ENCODE measurements around the gene KLK13. TPM values are rescaled to one million over a fixed set of nuclear protein-coding genes. Genes with fewer than 3 reads are reported as not detected.

KLK13 gene
- total and polyA plus RNA-seq, 2 of the 13 experiments (the other 11 are each of a cell fraction or from before 2014, with no cell fraction given): 0.09 TPM; not detected in 1

GRCh38 chr19:51084505-51084904, 19.6 kb upstream of the KLK13 start (continued):
- TF ChIP-seq, protein P1, sequence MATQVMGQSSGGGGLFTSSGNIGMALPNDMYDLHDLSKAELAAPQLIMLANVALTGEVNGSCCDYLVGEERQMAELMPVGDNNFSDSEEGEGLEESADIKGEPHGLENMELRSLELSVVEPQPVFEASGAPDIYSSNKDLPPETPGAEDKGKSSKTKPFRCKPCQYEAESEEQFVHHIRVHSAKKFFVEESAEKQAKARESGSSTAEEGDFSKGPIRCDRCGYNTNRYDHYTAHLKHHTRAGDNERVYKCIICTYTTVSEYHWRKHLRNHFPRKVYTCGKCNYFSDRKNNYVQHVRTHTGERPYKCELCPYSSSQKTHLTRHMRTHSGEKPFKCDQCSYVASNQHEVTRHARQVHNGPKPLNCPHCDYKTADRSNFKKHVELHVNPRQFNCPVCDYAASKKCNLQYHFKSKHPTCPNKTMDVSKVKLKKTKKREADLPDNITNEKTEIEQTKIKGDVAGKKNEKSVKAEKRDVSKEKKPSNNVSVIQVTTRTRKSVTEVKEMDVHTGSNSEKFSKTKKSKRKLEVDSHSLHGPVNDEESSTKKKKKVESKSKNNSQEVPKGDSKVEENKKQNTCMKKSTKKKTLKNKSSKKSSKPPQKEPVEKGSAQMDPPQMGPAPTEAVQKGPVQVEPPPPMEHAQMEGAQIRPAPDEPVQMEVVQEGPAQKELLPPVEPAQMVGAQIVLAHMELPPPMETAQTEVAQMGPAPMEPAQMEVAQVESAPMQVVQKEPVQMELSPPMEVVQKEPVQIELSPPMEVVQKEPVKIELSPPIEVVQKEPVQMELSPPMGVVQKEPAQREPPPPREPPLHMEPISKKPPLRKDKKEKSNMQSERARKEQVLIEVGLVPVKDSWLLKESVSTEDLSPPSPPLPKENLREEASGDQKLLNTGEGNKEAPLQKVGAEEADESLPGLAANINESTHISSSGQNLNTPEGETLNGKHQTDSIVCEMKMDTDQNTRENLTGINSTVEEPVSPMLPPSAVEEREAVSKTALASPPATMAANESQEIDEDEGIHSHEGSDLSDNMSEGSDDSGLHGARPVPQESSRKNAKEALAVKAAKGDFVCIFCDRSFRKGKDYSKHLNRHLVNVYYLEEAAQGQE (IDR thresholded peaks at IDR 0.05; ENCODE audit: borderline replicate concordance in 1 of 2, low read depth in 1 of 2, low read length in 2 of 2): no peak
- TF ChIP-seq, protein P2, sequence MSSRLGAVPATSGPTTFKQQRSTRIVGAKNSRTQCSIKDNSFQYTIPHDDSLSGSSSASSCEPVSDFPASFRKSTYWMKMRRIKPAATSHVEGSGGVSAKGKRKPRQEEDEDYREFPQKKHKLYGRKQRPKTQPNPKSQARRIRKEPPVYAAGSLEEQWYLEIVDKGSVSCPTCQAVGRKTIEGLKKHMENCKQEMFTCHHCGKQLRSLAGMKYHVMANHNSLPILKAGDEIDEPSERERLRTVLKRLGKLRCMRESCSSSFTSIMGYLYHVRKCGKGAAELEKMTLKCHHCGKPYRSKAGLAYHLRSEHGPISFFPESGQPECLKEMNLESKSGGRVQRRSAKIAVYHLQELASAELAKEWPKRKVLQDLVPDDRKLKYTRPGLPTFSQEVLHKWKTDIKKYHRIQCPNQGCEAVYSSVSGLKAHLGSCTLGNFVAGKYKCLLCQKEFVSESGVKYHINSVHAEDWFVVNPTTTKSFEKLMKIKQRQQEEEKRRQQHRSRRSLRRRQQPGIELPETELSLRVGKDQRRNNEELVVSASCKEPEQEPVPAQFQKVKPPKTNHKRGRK (CRISPR knock-in tag; IDR thresholded peaks at IDR 0.05): no peak
- no peak for TF ChIP-seq RARA (CRISPR knock-in tag; IDR thresholded peaks at IDR 0.05)
- TF ChIP-seq, protein P3, sequence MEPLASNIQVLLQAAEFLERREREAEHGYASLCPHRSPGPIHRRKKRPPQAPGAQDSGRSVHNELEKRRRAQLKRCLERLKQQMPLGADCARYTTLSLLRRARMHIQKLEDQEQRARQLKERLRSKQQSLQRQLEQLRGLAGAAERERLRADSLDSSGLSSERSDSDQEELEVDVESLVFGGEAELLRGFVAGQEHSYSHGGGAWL (CRISPR knock-in tag; IDR thresholded peaks at IDR 0.05): no peak
- no peak for TF ChIP-seq BRD4 (CRISPR knock-in tag; IDR thresholded peaks at IDR 0.05)
- TF ChIP-seq KLF13 (CRISPR knock-in tag; IDR thresholded peaks at IDR 0.05): no peak
- TF ChIP-seq PBX3 (CRISPR knock-in tag; IDR thresholded peaks at IDR 0.05; ENCODE audit: borderline replicate concordance): no peak
- TF ChIP-seq, protein P4, sequence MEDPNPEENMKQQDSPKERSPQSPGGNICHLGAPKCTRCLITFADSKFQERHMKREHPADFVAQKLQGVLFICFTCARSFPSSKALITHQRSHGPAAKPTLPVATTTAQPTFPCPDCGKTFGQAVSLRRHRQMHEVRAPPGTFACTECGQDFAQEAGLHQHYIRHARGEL (CRISPR knock-in tag; IDR thresholded peaks at IDR 0.05): no peak
- TF ChIP-seq HOXA9 (CRISPR knock-in tag; IDR thresholded peaks at IDR 0.05; ENCODE audit: borderline replicate concordance): no peak
- TF ChIP-seq BCLAF1 (IDR thresholded peaks at IDR 0.05): no peak
